WERI-Rb-1 (cell line): ENCODE measurements around the gene PITPNM1.

ENCODE experiments used
- DNase-seq: peaks from one replicate; pipeline ENCODE4 v3.0.0-alpha.2; 2020
- H3K27ac ChIP-seq: fragments of 250-450 bp; sonication (Bioruptor Pico); 2 replicates; pipeline ENCODE4 v1.5.1; 2020; ENCODE audit warnings: mild to moderate bottlenecking, moderate library complexity
- H3K27me3 ChIP-seq: fragments of 250-450 bp; sonication (Bioruptor Pico); 2 replicates; pipeline ENCODE4 v1.5.1; 2021; ENCODE audit warnings: mild to moderate bottlenecking, low read depth, moderate library complexity; ENCODE audit not compliant: insufficient read depth, severe bottlenecking
- H3K36me3 ChIP-seq: fragments of 250-450 bp; sonication (Bioruptor Pico); 2 replicates; pipeline ENCODE4 v1.5.1; 2020; ENCODE audit warnings: mild to moderate bottlenecking, moderate library complexity
- H3K4me3 ChIP-seq: 2 replicates; pipeline ENCODE4 v1.5.1; 2011; ENCODE audit warnings: low read depth, mild to moderate bottlenecking, control low read depth, low read length
- H3K9me3 ChIP-seq: fragments of 250-450 bp; sonication (Bioruptor Pico); 2 replicates; pipeline ENCODE4 v1.5.1; 2021; ENCODE audit warnings: mild to moderate bottlenecking, moderate library complexity; ENCODE audit not compliant: severe bottlenecking
- TF ChIP-seq, protein P1 (sequence below): IDR thresholded peaks from 2 replicates; pipeline ENCODE4 v1.5.1; 2011; ENCODE audit warnings: low read depth, mild to moderate bottlenecking, control low read depth, inconsistent platforms, low read length

The PITPNM1 gene

DNA sequence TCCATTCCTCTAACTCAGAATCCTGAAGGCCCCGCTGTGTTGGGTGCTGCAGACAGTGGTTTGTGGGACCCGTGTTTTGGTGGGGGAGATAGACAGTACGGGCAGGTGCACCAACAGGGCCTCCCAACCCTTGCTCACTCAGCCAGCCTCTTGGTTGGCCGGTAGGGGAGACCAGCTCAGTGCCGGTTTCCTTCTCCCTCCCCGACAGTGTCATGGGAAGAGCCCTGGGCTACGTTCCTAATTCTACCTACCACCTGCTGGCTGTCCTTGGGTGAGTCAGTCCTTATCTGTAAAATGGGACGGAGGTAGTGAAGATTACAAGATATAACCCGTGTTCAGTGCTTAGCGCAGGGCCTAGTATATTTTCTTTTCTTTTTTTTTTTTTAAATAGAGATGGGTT is 42.0 kb downstream of the PITPNM1 start:
- Histone ChIP-seq H3K36me3 (no peaks in the 10 kb centered on the region), H3K27me3 (no peaks in the 10 kb centered on the region), H3K4me3 (no peak overlapping the region), H3K9me3 (no peaks in the 10 kb centered on the region), H3K27ac (no peak overlapping the region)
- TF ChIP-seq, protein P1, sequence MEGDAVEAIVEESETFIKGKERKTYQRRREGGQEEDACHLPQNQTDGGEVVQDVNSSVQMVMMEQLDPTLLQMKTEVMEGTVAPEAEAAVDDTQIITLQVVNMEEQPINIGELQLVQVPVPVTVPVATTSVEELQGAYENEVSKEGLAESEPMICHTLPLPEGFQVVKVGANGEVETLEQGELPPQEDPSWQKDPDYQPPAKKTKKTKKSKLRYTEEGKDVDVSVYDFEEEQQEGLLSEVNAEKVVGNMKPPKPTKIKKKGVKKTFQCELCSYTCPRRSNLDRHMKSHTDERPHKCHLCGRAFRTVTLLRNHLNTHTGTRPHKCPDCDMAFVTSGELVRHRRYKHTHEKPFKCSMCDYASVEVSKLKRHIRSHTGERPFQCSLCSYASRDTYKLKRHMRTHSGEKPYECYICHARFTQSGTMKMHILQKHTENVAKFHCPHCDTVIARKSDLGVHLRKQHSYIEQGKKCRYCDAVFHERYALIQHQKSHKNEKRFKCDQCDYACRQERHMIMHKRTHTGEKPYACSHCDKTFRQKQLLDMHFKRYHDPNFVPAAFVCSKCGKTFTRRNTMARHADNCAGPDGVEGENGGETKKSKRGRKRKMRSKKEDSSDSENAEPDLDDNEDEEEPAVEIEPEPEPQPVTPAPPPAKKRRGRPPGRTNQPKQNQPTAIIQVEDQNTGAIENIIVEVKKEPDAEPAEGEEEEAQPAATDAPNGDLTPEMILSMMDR, result no peak
- no peak for DNase-seq

DNA sequence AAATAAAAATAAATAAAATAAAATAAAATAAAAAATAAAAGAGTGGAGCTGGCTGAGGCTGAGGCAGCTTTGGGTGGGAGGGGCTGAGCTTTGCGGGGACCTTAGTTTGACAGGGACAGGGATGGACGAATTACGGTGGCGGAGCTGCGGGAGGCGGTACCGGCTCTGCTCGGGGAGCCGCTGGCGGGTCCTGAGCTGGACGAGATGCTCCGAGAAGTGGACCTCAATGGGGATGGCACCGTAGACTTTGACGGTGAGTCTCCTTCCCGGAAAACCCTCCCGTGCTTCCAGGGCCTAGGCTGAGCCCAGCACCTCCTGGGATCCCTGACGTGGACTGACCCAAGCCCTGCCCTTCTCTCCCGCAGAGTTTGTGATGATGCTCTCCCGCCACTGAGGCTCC is 46.9 kb downstream of the PITPNM1 start:
- no peak for DNase-seq
- TF ChIP-seq, protein P1, result no peak
- Histone ChIP-seq H3K4me3 (no peak overlapping the region), H3K27me3 (no peaks in the 10 kb centered on the region), H3K9me3 (no peaks in the 10 kb centered on the region), H3K27ac (no peak overlapping the region), H3K36me3 (no peaks in the 10 kb centered on the region)

DNA sequence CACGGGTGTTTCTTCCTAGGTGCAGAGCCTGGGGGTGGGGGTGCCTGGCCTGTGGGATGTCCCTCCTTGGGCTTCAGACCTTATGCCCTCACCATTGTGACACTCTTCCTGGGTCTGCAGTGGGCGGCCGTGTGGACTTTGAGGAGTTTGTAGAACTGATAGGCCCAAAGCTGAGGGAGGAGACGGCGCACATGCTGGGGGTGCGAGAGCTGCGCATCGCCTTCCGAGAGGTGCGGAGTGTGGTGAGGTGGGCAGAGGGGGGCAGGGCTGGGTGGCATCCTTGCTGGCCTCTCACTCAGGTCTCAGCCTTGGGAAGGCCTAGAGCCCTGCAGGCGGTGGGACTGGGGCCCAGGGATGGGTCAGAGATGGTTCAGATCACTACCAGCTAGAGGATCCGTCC is 47.7 kb downstream of the PITPNM1 start:
- no peak for DNase-seq
- no peak overlapping the region for H3K27ac ChIP-seq
- TF ChIP-seq, protein P1, result no peak
- H3K9me3 ChIP-seq, result no peaks in the 10 kb centered on the region
- H3K36me3 ChIP-seq, result no peaks in the 10 kb centered on the region
- no peak overlapping the region for H3K4me3 ChIP-seq
- H3K27me3 ChIP-seq, result no peaks in the 10 kb centered on the region

DNA sequence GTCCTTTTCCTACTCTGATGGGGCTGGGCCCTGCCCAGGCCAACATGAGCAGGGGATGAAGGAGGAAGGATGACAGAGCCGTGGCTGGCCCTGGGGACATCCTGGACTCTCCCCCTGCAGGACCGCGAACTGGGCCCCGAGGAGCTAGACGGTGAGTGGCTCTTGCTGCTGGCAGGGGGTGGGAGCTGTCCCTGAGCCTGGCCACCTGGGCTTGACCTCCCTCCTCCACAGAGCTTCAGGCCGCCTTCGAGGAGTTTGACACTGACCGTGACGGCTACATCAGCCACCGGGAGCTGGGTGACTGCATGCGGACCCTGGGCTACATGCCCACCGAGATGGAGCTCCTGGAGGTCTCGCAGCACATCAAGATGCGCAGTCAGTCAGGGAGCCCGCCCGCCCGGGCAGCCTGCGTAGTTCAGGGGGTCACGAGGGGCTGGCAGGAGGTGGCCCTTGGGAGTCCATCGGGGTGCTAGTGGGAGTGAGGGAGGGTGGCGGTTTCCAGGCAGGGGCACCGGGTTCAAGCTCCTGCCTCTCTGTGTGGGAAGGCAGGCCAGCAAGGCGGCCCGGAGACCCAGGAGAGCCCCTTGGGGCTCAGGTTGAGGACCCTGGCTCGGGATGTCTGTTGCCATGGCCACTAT is 49.0 kb downstream of the PITPNM1 start:
- Histone ChIP-seq H3K4me3 (no peak overlapping the region), H3K27ac (no peak overlapping the region), H3K27me3 (no peaks in the 10 kb centered on the region), H3K36me3 (no peaks in the 10 kb centered on the region), H3K9me3 (no peaks in the 10 kb centered on the region)
- no peak for DNase-seq
- TF ChIP-seq, protein P1, result no peak

DNA sequence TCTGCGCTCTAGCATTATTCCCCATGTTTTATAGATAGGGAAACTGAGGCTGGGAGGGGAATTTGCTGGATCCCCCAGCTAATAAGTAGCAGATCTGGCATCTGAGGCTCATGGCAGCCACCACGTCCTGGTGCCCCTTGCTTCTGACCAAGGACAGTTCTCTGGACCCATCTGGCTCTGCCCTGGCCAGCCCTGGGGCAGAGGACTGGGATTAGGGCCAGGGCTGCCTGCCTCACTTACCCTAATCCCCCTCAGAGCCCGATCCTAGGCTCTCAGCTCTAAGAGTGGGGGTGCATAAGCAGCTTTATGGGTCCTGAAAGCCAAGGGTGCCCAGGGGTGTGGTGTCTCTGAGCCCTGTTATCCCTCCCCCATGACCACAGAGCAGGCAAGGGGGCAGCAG is 50.1 kb downstream of the PITPNM1 start, which contains the start of gene CABP4:
CABP4 (plus strand) TSS at position 301 of the 400 bp plus-strand sequence; CDS start at position 371, 70 bp downstream.
- no peaks in the 10 kb centered on the region for H3K9me3 ChIP-seq
- peak; percentile 62 for DNase-seq
- no peaks in the 10 kb centered on the region for H3K27me3 ChIP-seq
- no peak within 1 kb of the TSS for H3K4me3 ChIP-seq
- H3K36me3 ChIP-seq, result no peaks in the 10 kb centered on the region
- H3K27ac ChIP-seq, result peak within 1 kb of the TSS; percentile 48
- TF ChIP-seq, protein P1, result no peak
